Hepatocyte (in vitro differentiated cells): ENCODE data around the gene HOATZ.

Source experiments
- EZH2 ChIP-seq: fragments of 200-600 bp; sonication (generic); IDR thresholded peaks from 2 replicates; pipeline ENCODE4 v1.6.1; 2016; ENCODE audit warnings: antibody characterized with exemption, mild to moderate bottlenecking, borderline replicate concordance
- EZH2phosphoT487 ChIP-seq: fragments of 200-600 bp; sonication (generic); IDR thresholded peaks from one replicate; pipeline ENCODE4 v1.6.1; 2018; ENCODE audit warnings: antibody characterized with exemption, mild to moderate bottlenecking, low read depth, moderate library complexity; ENCODE audit not compliant: unreplicated experiment, severe bottlenecking
- TF ChIP-seq, protein P1 (sequence below): fragments of 200-600 bp; sonication (generic); IDR thresholded peaks from 2 replicates; pipeline ENCODE4 v1.5.1; 2016; ENCODE audit warnings: antibody characterized with exemption, mild to moderate bottlenecking; ENCODE audit not compliant: poor library complexity

DNA sequence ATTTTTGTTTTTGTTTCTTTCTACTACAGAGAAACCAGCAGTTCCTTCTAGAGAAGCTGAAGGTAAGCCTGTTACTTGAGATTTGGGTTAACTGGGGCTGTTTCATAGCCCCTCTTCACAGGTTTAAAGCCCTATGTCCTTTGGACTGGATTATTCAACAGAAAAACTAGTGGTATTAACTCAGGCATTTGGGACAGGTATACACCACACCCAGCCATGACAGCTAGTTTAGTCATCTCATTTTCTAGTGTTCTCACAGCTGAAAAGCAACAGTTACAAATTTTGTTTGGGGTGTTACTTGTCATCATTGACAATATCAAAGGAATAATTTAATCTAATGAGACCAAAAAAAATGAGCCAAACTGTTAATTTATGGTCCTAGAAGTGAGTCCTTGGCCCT, 40.0 kb downstream of the HOATZ start:
- TF ChIP-seq, protein P1, sequence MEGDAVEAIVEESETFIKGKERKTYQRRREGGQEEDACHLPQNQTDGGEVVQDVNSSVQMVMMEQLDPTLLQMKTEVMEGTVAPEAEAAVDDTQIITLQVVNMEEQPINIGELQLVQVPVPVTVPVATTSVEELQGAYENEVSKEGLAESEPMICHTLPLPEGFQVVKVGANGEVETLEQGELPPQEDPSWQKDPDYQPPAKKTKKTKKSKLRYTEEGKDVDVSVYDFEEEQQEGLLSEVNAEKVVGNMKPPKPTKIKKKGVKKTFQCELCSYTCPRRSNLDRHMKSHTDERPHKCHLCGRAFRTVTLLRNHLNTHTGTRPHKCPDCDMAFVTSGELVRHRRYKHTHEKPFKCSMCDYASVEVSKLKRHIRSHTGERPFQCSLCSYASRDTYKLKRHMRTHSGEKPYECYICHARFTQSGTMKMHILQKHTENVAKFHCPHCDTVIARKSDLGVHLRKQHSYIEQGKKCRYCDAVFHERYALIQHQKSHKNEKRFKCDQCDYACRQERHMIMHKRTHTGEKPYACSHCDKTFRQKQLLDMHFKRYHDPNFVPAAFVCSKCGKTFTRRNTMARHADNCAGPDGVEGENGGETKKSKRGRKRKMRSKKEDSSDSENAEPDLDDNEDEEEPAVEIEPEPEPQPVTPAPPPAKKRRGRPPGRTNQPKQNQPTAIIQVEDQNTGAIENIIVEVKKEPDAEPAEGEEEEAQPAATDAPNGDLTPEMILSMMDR: no peak
- TF ChIP-seq EZH2 (no peak), EZH2phosphoT487 (no peak)
